GM11168 (cell line): ENCODE results near the gene HSP90AB1.

Experiments used
- in situ Hi-C: fragments of 300-500 bp; cut with MboI; formaldehyde crosslinking; loops from one replicate; pipeline ENCODE4 v1.12.0; 2022; ENCODE audit warnings: low sequenced_read_pairs; ENCODE audit not compliant: unreplicated experiment

The HSP90AB1 gene

DNA sequence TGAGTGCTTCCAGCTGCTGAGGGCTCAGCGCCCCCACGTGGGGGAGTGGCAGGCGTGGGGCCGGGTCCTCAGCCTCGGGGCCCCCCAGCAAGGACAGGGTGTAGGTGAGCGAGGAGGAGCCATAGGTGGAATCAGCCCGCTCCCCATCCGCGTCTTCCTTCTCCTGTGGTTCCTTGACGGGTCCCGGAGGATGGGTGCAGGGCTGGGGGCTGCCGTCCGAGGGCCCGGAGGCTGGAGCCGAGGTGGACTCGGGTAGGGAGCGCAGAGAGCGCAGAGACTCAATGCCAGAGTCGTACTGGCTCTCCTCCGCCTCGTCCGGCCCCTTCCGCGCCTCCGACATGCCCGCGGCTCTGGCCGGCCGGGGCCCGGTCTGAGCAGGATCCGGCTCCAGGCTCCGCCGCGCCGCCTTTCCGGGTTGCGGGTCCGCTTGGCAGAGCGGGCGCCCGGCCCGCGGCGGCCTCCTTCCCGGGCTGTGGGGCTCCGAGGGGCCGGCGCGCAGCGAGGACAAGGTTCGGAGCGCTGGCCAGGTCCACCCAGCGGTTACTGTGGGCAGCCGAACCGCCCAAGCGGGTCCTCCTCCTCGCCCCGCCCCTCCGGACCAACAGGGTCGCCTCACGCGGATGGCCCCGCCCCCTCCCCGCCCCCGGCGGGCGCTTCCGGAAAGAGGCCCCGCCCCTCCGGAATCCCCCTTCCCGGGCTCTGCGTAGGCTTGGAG lies 18.3 kb downstream of the HSP90AB1 start, which contains the start of gene NFKBIE:
Gene NFKBIE, minus strand, starts transcription at position 545 of the 715 bp plus-strand sequence. Its CDS starts 205 bp downstream, at position 340.
- in situ Hi-C loops: no loop called here

DNA sequence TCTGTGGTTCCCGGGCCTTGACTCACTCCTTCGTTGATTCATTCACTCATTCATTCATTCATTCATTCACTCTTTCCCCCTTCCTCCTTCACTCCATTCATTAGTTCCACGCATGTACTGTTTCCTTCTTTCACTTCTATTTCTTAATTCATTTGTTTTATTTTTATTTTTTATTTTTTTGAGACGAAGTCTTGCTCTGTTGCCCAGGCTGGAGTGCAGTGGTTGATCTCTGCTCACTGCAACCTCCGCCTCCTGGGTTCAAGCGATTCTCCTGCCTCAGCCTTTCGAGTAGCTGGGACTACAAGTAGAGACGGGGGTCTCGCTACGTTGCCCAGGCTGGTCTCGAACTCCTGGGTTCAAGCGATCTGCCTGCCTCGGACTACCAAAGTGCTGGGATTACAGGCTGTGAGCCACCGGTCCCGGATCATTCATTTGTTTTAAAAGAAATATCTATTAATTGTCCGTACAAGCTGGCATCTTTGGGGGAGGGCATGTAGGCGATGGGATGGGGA lies 18.9 kb downstream of the HSP90AB1 start:
- in situ Hi-C loops: no loop called here

DNA sequence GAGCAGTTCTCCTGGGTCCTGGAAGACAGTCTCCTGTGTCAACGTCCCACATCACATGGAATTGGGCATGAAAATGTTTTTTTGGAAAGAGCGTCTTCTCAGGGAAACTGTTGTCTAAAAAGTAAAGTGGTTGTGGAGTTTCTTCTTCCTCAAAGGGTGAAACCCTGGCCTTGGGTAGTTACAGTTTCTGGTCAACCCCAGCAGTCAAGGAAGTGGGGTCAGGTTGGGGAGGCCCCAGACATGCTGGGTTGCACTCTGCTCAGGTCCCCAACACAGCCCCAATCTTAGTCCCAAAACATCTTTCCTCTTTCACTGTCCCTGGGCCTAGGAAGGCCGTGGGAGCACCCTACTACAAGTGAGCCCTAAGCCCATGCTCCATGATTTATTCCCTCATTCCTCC lies 19.4 kb downstream of the HSP90AB1 start:
- in situ Hi-C loops: no loop called here

DNA sequence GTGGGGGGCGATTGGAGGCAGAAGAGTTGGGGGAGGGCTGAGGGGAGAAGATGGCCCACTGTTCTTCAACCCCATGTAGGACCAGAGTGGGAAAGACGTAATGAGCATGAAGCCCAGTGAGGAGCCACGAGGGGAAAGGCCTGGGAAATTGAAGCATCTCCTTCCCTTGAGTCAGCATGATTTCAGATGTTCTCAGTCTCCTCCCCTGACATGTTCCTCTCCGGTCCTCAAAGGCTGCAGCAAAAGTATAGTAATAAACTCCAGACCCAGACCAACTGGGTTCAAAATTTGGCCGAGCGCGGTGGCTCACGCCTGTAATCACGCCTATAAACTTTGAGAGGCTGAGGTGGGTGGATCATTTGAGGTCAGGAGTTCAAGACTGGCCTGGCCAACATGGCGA lies 20.4 kb downstream of the HSP90AB1 start:
- in situ Hi-C loops: no loop called here

GRCh38 chr6:44268095-44268628 lies 21.3 kb downstream of the HSP90AB1 start:
- in situ Hi-C loops: no loop called here

DNA sequence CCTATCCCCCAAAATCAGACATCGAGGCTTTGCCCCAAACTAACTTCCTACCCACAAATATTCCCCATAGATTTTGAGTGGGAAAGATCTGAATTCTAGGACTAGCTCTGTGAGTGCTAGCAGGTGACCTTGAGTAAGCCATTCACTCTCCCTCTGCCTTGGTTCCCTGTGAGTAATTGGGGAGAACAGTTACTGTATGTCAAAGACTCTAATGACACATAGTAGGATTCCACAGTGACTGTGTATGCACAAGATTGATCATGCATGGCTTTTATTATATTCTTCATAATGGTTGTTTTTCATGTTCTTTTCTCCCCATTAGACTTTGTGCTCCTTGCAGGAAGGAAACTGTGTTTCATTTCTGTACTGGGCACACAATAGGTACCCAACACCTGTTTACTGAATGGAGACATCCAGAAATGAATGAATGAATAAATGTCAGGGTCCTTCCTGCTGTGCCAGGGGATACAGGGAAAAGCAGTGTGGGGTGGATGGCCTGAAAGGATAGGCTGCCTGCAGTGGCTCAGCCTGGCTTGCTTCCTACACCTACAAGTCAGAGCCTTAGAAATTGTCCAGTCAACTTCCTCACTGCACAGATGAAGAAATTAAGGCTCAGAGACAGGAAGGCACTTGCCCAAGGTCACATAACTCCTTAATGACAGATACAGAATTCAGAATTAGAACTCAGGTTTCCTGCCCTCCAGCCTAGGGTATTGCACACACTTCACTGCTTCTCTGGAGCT lies 22.4 kb downstream of the HSP90AB1 start:
- in situ Hi-C loops: no loop called here

DNA sequence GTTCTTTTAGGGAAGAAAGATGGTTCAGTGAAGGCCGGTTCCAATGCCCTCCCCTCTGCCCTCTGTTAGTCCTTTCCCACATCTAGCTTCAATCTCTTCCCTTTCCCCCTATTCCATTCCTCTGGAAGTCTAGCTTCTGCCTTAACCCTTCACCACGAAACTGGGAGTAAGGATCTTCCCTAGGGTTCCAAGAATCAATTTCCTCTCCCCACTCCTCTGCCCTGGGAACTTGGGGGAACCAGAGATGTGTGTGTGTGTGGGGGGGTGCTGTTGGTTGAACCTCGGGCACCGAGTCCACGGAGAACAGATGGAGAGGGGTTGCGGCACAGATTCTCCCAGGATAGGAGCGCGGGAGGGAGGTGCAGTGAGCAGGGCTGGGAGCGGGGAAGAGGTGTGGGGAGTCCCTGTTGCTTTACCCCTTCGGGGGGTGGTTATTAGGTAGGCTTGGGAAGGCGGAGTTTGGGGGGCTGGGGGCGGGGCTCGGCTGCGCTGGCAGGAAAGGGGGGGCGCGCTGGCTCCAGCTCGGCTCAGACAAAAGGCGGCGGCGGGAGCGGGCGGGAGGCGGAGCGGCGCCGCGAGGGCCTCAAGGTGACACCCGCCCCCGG lies 23.1 kb downstream of the HSP90AB1 start, which contains the start of gene TMEM151B:
Gene TMEM151B, plus strand, starts transcription at position 530 of the 605 bp plus-strand sequence. CDS start 293 bp downstream, outside the sequence.
- in situ Hi-C loops: no loop called here

- in situ Hi-C loops: no loop called here
These were observed 23.9 kb downstream of the HSP90AB1 start for GRCh38 chr6:44270526-44271405.

GRCh38 chr6:44271406-44271723 lies 24.5 kb downstream of the HSP90AB1 start:
- in situ Hi-C loops: no loop called here

GRCh38 chr6:44271914-44272313 lies 25.0 kb downstream of the HSP90AB1 start:
- in situ Hi-C loops: no loop called here

DNA sequence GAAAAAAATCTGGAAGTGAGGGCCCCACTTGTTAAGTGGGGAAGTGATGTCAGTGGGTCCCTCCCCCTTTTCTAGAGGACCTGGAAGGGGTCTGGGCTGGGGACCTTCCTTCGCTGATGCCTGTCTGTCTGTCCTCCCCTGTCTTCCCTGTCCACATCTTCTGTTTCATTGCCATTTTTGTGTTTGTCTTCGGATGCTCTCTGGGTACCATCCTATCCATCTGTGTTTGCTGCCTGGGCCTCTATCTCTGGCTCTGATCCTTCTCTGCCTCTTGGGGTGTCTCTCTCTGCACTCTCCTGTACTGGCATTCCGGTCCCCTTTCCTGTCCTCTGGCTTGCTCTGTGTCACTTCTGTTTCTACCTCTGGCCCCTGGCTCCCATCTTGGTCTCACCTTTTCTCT lies 25.6 kb downstream of the HSP90AB1 start:
- in situ Hi-C loops: no loop called here

GRCh38 chr6:44272999-44273566 lies 26.2 kb downstream of the HSP90AB1 start:
- in situ Hi-C loops: no loop called here

DNA sequence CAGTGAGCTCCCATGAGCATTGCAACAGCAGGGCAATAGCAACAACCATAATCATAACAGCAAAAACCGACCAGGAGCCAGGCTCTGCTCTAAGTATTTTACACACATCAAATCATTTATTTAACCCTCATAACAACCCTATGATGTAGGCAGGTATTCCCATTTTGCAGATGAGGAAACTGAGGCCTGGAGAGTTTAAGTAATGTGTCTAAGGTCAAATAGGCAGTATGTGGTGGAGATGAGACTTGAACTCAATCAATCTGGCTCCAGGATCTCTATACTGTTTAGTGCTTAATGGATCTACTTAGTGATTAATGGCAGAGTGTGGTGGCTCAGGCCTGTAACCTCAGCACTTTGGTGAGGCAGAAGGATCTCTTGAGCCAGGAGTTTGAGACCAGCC lies 26.7 kb downstream of the HSP90AB1 start:
- in situ Hi-C loops: no loop called here

DNA sequence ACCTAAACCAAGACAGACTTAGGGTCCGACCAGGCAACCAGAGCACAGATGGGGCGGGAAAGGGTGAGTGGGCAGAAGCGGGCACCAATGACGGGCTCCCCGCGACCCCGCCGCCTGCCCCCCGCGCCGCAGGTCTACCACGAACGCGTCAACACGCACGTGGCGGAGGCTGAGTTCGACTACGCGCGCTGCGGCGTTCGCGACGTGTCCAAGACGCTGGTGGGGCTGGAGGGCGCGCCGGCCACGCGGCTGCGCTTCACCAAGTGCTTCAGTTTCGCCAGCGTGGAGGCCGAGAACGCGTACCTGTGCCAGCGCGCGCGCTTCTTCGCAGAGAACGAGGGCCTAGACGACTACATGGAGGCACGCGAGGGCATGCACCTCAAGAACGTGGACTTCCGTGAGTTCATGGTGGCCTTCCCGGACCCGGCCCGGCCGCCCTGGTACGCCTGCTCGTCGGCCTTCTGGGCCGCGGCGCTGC lies 28.4 kb downstream of the HSP90AB1 start:
- in situ Hi-C loops: no loop called here

DNA sequence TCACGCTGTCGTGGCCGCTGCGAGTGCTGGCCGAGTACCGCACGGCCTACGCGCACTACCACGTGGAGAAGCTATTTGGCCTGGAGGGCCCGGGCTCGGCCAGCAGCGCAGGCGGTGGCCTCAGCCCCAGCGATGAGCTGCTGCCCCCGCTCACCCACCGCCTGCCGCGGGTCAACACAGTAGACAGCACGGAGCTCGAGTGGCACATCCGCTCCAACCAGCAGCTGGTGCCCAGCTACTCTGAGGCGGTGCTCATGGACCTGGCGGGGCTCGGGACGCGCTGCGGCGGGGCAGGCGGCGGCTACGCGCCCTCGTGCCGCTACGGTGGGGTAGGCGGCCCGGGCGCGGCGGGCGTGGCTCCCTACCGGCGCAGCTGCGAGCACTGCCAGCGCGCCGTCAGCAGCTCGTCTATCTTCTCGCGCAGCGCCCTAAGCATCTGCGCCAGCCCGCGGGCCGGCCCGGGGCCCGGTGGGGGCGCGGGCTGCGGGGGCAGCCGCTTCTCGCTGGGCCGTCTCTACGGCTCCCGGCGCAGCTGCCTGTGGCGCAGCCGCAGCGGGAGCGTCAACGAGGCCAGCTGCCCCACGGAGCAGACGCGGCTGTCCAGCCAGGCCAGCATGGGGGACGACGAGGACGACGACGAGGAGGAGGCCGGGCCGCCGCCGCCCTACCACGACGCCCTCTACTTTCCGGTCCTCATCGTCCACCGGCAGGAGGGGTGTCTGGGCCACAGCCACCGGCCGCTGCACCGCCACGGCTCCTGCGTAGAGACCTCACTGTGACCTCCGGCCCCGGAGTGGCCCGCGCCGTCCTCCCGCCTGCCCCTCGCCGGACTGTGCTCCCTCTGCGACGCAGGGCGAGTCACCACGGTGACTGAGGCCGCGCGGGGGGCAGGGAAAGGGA lies 29.1 kb downstream of the HSP90AB1 start:
- in situ Hi-C loops: no loop called here

- in situ Hi-C loops: no loop called here
These were observed 30.1 kb downstream of the HSP90AB1 start for GRCh38 chr6:44276667-44277640.

DNA sequence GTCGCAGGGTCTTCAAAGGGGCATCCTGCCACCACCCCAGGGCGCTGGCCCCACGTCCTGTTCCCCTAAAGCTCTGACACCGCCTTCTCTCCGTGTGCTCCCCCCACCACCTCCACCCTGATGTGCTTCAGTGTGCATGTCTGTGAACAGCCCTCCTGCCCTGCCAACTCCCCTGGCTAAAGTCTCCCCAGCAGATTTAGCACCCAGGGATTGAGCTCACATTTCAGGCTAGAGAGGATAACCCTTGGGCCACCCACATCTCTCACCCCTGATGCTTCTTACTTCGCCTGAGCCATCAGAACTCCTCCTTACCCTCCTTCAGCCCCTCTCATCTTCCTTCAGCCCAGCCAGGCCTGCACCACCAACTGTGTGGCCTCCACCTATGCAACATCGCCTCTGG lies 30.9 kb downstream of the HSP90AB1 start:
- in situ Hi-C loops: no loop called here
